Measurements from ENCODE around the gene BCL11A. TPM values are rescaled to one million over a fixed set of nuclear protein-coding genes. Genes with fewer than 3 reads are reported as not detected.

BCL11A gene
- total and polyA plus RNA-seq, 9 donors, result 0.81 to 5.7 (median 3.2) TPM; not detected in 1

DNA sequence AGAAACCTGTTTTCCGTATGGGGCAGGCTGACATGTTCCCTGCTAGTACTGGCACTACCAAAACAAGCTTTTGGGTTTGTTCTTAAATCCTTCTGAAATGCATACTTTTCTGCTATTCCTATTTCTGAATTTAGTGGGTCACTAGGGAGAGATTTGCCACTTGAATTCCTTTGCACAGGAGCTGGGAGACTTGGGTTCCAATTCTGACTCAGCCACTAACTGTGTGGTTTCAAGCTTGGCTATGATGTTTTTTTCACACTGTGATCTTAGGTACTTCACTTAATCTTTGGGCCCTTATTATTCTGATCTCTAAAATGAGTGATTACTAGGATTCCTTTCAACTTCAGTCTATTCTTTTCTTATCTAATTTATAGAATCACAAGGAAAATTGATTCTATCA, 105.5 kb downstream of the BCL11A start:
- DNase-seq, result no peak
- Histone ChIP-seq H3K4me1 (ENCODE audit: insufficient read depth) (no peaks in the 10 kb centered on the region), H3K36me3 (no peaks in the 10 kb centered on the region), H3K9me3 (no peaks in the 10 kb centered on the region), H3K27me3 (no peaks in the 10 kb centered on the region), H3K27ac (no peak overlapping the region), H3K4me3 (no peak overlapping the region)
- intact Hi-C loops (cut with DNase I), result loop anchor here in 1 of 4 donors (1.0 kb wide), 1 partner anchor 20 kb away; no protein-coding TSS in a partner anchor
- 83 to 100% (median 86%) methylated on average over 1 of the region's 1 CpG for WGBS, 3 donors
- TF ChIP-seq POLR2A (IDR thresholded peaks at IDR 0.05) (no peak), EP300 (IDR thresholded peaks at IDR 0.05) (no peak)
- TF ChIP-seq, protein P1, sequence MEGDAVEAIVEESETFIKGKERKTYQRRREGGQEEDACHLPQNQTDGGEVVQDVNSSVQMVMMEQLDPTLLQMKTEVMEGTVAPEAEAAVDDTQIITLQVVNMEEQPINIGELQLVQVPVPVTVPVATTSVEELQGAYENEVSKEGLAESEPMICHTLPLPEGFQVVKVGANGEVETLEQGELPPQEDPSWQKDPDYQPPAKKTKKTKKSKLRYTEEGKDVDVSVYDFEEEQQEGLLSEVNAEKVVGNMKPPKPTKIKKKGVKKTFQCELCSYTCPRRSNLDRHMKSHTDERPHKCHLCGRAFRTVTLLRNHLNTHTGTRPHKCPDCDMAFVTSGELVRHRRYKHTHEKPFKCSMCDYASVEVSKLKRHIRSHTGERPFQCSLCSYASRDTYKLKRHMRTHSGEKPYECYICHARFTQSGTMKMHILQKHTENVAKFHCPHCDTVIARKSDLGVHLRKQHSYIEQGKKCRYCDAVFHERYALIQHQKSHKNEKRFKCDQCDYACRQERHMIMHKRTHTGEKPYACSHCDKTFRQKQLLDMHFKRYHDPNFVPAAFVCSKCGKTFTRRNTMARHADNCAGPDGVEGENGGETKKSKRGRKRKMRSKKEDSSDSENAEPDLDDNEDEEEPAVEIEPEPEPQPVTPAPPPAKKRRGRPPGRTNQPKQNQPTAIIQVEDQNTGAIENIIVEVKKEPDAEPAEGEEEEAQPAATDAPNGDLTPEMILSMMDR (IDR thresholded peaks at IDR 0.05), result no peak

DNA sequence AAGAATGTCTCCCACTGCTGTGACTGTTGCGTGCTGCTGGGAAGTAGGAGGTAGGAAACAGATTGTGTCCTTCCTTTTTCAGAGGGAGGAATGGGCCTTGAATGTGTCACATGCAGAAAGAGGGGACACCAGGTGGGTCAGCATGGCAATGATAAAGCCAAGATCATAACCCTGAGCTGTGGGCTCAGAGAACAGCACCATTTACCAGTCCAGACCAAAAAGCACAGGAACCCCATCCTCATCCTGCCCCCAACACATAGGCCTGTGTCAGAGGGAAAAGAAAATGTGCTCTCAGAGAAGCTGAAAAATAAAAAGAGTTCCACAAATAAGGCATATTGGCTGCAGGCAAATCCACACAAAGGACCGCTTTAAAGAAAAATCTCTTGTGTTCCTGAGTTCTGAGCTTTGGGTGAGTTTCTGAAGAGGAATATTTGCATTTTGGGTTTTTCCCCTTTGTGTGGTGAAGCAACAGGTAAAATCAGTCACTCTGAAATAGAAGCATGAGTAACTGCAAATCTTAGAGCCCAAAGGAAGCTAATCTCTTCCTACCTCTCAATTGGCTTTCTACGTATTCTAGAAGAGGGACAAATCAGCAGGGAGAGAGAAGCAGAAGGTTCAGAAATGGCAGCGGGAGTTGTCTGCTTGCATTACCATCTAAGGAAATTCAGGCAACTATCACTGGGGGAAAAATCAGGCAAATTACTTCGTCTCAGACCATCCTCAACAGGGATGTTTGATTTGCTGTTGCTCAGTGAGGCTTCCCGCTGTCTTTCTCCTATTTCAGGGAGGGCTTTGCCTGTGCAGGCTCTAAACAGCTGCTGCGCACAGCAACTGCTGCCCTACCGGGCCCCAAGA, 106.8 kb downstream of the BCL11A start:
- no peak for DNase-seq
- Histone ChIP-seq H3K4me1 (ENCODE audit: insufficient read depth) (no peaks in the 10 kb centered on the region), H3K36me3 (no peaks in the 10 kb centered on the region), H3K9me3 (no peaks in the 10 kb centered on the region), H3K27ac (no peak overlapping the region), H3K27me3 (no peaks in the 10 kb centered on the region), H3K4me3 (no peak overlapping the region)
- TF ChIP-seq EP300 (IDR thresholded peaks at IDR 0.05) (no peak), POLR2A (IDR thresholded peaks at IDR 0.05) (no peak)
- TF ChIP-seq, protein P1 (IDR thresholded peaks at IDR 0.05), result no peak
- WGBS, 3 donors, result 90 to 93% (median 93%) methylated on average over 8 of the region's 8 CpGs
- intact Hi-C loops (cut with DNase I), result loop anchor here in 1 of 4 donors (1.0 kb wide), 1 partner anchor 22 kb away; no protein-coding TSS in a partner anchor

DNA sequence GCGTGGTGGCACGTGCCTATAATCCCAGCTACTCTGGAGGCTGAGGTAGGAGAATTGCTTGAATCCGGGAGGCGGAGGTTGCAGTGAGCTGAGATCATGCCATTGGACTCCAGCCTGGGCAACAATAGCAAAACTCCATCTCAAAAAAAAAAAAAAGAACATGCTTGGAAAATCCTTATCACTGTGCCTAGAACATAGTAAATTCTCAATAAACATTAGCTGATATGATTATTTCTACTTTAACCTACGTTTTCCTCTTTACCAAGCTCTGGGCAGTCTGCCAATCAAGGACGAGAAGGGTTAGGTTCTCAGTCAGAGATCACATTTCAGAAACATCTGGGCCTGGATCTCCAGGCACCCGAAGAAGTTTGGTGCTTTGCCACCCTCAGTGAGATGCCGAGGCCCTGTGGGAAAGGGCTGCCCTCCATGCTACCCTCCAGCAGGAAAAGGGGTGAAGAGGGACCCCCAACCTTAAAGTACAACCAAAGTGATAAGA, 107.7 kb downstream of the BCL11A start:
- intact Hi-C loops (cut with DNase I), result no loop called here
- Histone ChIP-seq H3K36me3 (no peaks in the 10 kb centered on the region), H3K27me3 (no peaks in the 10 kb centered on the region), H3K27ac (no peak overlapping the region), H3K9me3 (no peaks in the 10 kb centered on the region), H3K4me1 (ENCODE audit: insufficient read depth) (no peaks in the 10 kb centered on the region), H3K4me3 (no peak overlapping the region)
- TF ChIP-seq, protein P1 (IDR thresholded peaks at IDR 0.05), result no peak
- TF ChIP-seq EP300 (IDR thresholded peaks at IDR 0.05), result no peak
- no peak for TF ChIP-seq POLR2A (IDR thresholded peaks at IDR 0.05)
- 39 to 46% (median 44%) methylated on average over 8 of the region's 8 CpGs for WGBS, 3 donors
- no peak for DNase-seq

DNA sequence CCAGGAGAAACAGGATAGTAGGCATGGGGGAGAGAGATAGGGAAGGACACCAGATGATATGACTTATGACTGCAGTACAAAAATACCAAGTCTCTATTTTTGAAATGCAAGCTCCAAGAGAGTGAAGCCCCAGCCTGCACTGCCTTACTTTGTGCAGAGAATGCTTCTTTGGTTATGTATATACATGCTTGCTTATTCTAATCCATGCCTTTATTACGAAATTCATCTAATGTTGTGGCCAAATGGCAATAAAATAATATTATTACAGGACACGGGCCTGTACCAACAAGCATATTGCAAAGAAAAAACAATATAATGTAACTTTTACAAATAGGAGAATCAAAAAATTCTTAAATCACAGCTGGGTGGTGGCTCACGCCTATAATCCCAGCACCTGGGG, 110.8 kb downstream of the BCL11A start:
- no peaks in the 10 kb centered on the region for H3K4me1 ChIP-seq (ENCODE audit: insufficient read depth)
- no peak overlapping the region for H3K27ac ChIP-seq
- H3K4me3 ChIP-seq, result no peak overlapping the region
- H3K27me3 ChIP-seq, result no peaks in the 10 kb centered on the region
- intact Hi-C loops (cut with DNase I), result no loop called here
- H3K36me3 ChIP-seq, result no peaks in the 10 kb centered on the region
- WGBS, 3 donors, result 82 to 85% (median 85%) methylated on average over 3 of the region's 3 CpGs
- TF ChIP-seq POLR2A (IDR thresholded peaks at IDR 0.05), result no peak
- TF ChIP-seq, protein P1 (IDR thresholded peaks at IDR 0.05), result no peak
- no peak for TF ChIP-seq EP300 (IDR thresholded peaks at IDR 0.05)
- DNase-seq, result no peak
- H3K9me3 ChIP-seq, result no peaks in the 10 kb centered on the region
